ENCODE measurements around the gene NCOA1.

DNA sequence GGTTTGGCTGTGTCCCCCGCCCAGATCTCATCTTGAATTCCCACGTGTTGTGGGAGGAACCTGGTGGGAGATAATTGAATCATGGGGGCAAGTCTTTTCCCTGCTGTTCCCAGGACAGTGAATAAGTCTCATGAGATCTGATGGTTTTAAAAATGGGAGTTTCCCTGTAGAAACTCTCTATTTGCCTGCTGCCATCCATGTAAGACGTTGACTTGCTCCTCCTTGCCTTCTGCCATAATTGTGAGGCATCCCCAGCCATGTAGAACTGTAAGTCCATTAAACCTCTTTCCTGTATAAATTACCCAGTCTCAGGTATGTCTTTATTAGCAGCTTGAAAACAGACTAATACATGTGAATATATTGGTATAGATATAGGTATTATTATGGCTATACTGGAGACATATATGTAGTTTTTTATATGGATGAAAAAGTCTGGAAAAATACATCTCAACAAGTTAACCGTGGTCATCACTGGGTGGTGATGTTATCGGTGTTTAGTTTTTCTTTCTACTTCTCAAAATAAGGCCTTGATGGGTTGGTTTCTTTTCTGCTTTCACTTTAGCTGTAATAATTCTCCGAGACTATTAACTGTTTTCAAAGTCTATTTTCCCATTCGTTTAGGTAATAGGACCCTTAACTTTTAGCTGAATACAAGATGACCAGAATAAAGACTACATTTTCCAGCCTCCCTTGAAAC lies 39.1 kb upstream of the NCOA1 start:
- TF ChIP-seq, protein P1, sequence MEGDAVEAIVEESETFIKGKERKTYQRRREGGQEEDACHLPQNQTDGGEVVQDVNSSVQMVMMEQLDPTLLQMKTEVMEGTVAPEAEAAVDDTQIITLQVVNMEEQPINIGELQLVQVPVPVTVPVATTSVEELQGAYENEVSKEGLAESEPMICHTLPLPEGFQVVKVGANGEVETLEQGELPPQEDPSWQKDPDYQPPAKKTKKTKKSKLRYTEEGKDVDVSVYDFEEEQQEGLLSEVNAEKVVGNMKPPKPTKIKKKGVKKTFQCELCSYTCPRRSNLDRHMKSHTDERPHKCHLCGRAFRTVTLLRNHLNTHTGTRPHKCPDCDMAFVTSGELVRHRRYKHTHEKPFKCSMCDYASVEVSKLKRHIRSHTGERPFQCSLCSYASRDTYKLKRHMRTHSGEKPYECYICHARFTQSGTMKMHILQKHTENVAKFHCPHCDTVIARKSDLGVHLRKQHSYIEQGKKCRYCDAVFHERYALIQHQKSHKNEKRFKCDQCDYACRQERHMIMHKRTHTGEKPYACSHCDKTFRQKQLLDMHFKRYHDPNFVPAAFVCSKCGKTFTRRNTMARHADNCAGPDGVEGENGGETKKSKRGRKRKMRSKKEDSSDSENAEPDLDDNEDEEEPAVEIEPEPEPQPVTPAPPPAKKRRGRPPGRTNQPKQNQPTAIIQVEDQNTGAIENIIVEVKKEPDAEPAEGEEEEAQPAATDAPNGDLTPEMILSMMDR (IDR thresholded peaks at IDR 0.05; ENCODE audit: poor library complexity, severe bottlenecking): no peak
- TF ChIP-seq, protein P2, sequence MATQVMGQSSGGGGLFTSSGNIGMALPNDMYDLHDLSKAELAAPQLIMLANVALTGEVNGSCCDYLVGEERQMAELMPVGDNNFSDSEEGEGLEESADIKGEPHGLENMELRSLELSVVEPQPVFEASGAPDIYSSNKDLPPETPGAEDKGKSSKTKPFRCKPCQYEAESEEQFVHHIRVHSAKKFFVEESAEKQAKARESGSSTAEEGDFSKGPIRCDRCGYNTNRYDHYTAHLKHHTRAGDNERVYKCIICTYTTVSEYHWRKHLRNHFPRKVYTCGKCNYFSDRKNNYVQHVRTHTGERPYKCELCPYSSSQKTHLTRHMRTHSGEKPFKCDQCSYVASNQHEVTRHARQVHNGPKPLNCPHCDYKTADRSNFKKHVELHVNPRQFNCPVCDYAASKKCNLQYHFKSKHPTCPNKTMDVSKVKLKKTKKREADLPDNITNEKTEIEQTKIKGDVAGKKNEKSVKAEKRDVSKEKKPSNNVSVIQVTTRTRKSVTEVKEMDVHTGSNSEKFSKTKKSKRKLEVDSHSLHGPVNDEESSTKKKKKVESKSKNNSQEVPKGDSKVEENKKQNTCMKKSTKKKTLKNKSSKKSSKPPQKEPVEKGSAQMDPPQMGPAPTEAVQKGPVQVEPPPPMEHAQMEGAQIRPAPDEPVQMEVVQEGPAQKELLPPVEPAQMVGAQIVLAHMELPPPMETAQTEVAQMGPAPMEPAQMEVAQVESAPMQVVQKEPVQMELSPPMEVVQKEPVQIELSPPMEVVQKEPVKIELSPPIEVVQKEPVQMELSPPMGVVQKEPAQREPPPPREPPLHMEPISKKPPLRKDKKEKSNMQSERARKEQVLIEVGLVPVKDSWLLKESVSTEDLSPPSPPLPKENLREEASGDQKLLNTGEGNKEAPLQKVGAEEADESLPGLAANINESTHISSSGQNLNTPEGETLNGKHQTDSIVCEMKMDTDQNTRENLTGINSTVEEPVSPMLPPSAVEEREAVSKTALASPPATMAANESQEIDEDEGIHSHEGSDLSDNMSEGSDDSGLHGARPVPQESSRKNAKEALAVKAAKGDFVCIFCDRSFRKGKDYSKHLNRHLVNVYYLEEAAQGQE (IDR thresholded peaks at IDR 0.05; ENCODE audit: borderline replicate concordance): no peak
